Endothelial cell of umbilical vein (primary cell): Measurements from ENCODE around the gene PARP1. TPM values are rescaled to one million over a fixed set of nuclear protein-coding genes. Genes with fewer than 3 reads are reported as not detected.

Experiments
- BruUV-seq: library from RNA; stranded (reverse); fragments of 400-500 nt; replicated peaks from 2 replicates; lab custom pipeline; 2021; lab: Mats Ljungman, UMichigan
- CTCF ChIA-PET: fragments of 300-600, 350-600 bp; sonication (Branson Sonifier 250); formaldehyde crosslinking; loops from one replicate; lab custom pipeline; 2021; ENCODE audit warnings: antibody characterized with exemption, inconsistent platforms; lab: Charles Lee
- POLR2A ChIA-PET: fragments of 300-600, 350-600 bp; sonication (Branson Sonifier 250); formaldehyde crosslinking; loops from one replicate; lab custom pipeline; 2021; ENCODE audit warnings: antibody characterized with exemption, inconsistent platforms; lab: Charles Lee
- DNase-seq: peaks from one replicate; pipeline ENCODE4 v3.0.0-alpha.2; 2011; ENCODE audit warnings: low read depth, low spot score
- FAIRE-seq: peaks from 2 replicates; lab custom pipeline; 2011; peaks lifted over from hg19 to GRCh38; lab: Jason Lieb, UNC
- H2AFZ ChIP-seq: 2 replicates; pipeline ENCODE4 v1.6.0; 2012; ENCODE audit warnings: low read depth, low read length, control low read depth, inconsistent platforms
- H3K27ac ChIP-seq: 2 replicates; pipeline ENCODE4 v1.5.1; 2011; ENCODE audit warnings: low read depth, mild to moderate bottlenecking, control low read depth, low read length, moderate library complexity; ENCODE audit not compliant: insufficient read depth
- H3K27me3 ChIP-seq, 2 experiments: 2 replicates each; pipeline versions ENCODE4 v1.6.0 to v1.6.1; 2011; ENCODE audit warnings: low read length in 2 of 2, mixed read lengths in 1 of 2; ENCODE audit not compliant: control insufficient read depth in 2 of 2, insufficient read depth in 2 of 2
- H3K36me3 ChIP-seq, 2 experiments: 2 replicates in 1 of 2; 3 replicates in 1 of 2; pipeline ENCODE4 v1.5.1; 2011; ENCODE audit warnings: low read length in 2 of 2, mild to moderate bottlenecking in 1 of 2, moderate library complexity in 1 of 2; ENCODE audit not compliant: control insufficient read depth in 2 of 2, insufficient read depth in 2 of 2; ENCODE audit errors: extremely low read depth in 1 of 2
- H3K4me1 ChIP-seq: 3 replicates; pipeline ENCODE4 v1.5.1; 2011; ENCODE audit warnings: mild to moderate bottlenecking, low read length; ENCODE audit not compliant: control insufficient read depth, insufficient read depth; ENCODE audit errors: extremely low read depth
- H3K4me2 ChIP-seq: 2 replicates; pipeline ENCODE4 v1.6.1; 2011; ENCODE audit warnings: low read length, control low read depth, mixed read lengths; ENCODE audit not compliant: insufficient read depth
- H3K4me3 ChIP-seq, 3 experiments: fragments of 200-600 bp in 1 of 3; sonication (generic), shearing (Covaris generic) in 1 of 3; replicated peaks in 1 of 3; 2 replicates each; pipeline ENCODE4 v1.5.1; 2011 to 2016; ENCODE audit warnings: control low read depth in 3 of 3, low read length in 3 of 3, mild to moderate bottlenecking in 2 of 3, inconsistent platforms in 1 of 3, low read depth in 1 of 3, moderate library complexity in 1 of 3; ENCODE audit not compliant: insufficient read depth in 1 of 3
- H3K79me2 ChIP-seq: 2 replicates; pipeline ENCODE4 v1.6.0; 2012; ENCODE audit warnings: low read length, inconsistent platforms; ENCODE audit not compliant: control insufficient read depth, insufficient read depth
- H3K9ac ChIP-seq: replicated peaks from 2 replicates; pipeline ENCODE3; 2011; ENCODE audit warnings: low read length, control low read depth; ENCODE audit not compliant: insufficient read depth; ENCODE audit errors: extremely low read depth
- H3K9me1 ChIP-seq: replicated peaks from 3 replicates; pipeline ENCODE4 v1.6.0; 2011; ENCODE audit warnings: mild to moderate bottlenecking, low read length; ENCODE audit not compliant: control insufficient read depth, insufficient read depth; ENCODE audit errors: extremely low read depth
- H3K9me3 ChIP-seq: replicated peaks from 2 replicates; pipeline ENCODE4 v1.5.1; 2012; ENCODE audit warnings: low read length, inconsistent platforms; ENCODE audit not compliant: control insufficient read depth, insufficient read depth
- H4K20me1 ChIP-seq: replicated peaks from 2 replicates; pipeline ENCODE3; 2011; ENCODE audit warnings: mild to moderate bottlenecking, low read length; ENCODE audit not compliant: control insufficient read depth, insufficient read depth; ENCODE audit errors: extremely low read depth
- FOS ChIP-seq: IDR thresholded peaks from 2 replicates; pipeline ENCODE4 v1.6.1; 2011; ENCODE audit warnings: mild to moderate bottlenecking, low read length, moderate library complexity, borderline replicate concordance; ENCODE audit not compliant: insufficient read depth
- JUN ChIP-seq: IDR thresholded peaks from 2 replicates; pipeline ENCODE4 v1.6.1; 2011; ENCODE audit warnings: borderline replicate concordance, low read depth; ENCODE audit not compliant: insufficient read length, insufficient read depth
- MYC ChIP-seq: IDR thresholded peaks from one replicate; pipeline ENCODE4 v1.6.1; 2011; ENCODE audit warnings: mild to moderate bottlenecking, low read depth, low read length
- POLR2A ChIP-seq: IDR thresholded peaks from 2 replicates; pipeline ENCODE4 v1.6.1; 2012; ENCODE audit warnings: low read depth, mild to moderate bottlenecking, control low read depth, low read length
- POLR2AphosphoS5 ChIP-seq: IDR thresholded peaks from 2 replicates; pipeline ENCODE4 v1.6.1; 2012; ENCODE audit warnings: low read depth, mild to moderate bottlenecking, control low read depth, low read length, moderate library complexity; ENCODE audit not compliant: insufficient read depth
- dilution Hi-C: fragments of 300-500 bp; cut with MboI; formaldehyde crosslinking; loops from one replicate; pipeline ENCODE4 v1.15.0; 2019; ENCODE audit warnings: low sequenced_read_pairs; ENCODE audit not compliant: extremely low pct_ligation_motif_present
- intact Hi-C: fragments of 100-400 bp; cut with micrococcal nuclease; formaldehyde crosslinking; loops from one replicate; pipeline ENCODE4 v1.10.0; 2022
- polyA plus RNA-seq, 4 experiments: library from polyadenylated mRNA; depleted of rRNA in 3 of 4; stranded (reverse) in 3 of 4; unstranded in 1 of 4; fragments of >200 nt; gene quantifications; 2 replicates each; pipeline versions ENCODE4 v1.2.1 to v1.2.3, GENCODE V29; 2011 to 2012; ENCODE audit warnings: missing spikeins in 1 of 4
- total RNA-seq: library from RNA; stranded (reverse); gene quantifications from 2 replicates; pipeline ENCODE4 v1.2.3, GENCODE V29; 2021
- TF ChIP-seq, protein P1 (sequence below): IDR thresholded peaks from 2 replicates; pipeline ENCODE4 v1.6.1; 2011; ENCODE audit not compliant: insufficient read depth, insufficient read length
- TF ChIP-seq, protein P2 (sequence below), 2 donors: IDR thresholded peaks; 1 replicate in 1 of 2; 2 replicates in 1 of 2; pipeline ENCODE4 v1.5.1; 2011; ENCODE audit warnings: low read length in 2 of 2, mild to moderate bottlenecking in 2 of 2, moderate library complexity in 2 of 2, control low read depth in 1 of 2, inconsistent platforms in 1 of 2, low read depth in 1 of 2; ENCODE audit not compliant: insufficient read depth in 1 of 2; ENCODE audit errors: extremely low read depth in 1 of 2

Gene PARP1
- total and polyA plus RNA-seq, 2 donors (not counting 3 experiments of a cell fraction or from before 2014, with no cell fraction given), result 136 to 160 TPM

DNA sequence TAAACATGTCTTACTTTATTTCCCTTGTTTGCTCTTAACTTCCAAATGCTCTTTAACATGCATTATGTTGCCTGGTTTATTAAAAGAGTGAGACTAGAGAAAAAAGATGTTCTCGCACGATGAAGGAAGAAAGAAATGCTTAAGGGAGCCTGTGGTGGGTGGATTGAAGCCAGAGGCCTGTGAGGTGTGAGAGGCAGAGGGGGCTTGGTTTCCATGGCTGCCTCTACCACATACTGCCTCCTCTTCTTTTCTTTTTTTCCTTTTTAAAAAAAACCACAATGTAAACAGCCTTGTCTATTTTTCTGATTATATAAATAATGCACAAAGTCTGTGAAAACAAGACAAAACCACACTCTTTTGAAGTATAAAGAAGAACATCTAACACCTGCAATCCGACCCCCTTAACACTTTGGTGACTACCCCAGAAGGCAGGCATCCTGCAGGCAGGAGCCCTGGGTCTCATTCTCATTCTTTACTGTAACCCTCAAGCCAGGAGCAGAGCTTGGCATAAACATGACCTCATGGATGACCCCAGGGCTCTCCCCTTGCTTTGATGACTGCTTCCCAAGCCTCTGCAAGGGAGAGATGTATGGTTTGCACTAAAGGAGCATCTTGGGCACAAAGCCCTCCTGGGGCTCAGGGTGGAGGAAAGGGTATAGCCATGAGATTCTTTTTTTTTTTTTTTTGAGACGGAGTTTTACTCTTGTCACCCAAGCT lies 10.1 kb upstream of the PARP1 start:
- Histone ChIP-seq H3K9me1 (no peaks in the 10 kb centered on the region), H3K4me2 (no peak overlapping the region), H3K9ac (no peak overlapping the region), H3K9me3 (no peaks in the 10 kb centered on the region), H3K27ac (no peak overlapping the region), H3K36me3 (no peaks in the 10 kb centered on the region), H3K27me3 (peaks cover 5 to 10% of the 10 kb centered on the region in 2 experiments), H3K79me2 (no peaks in the 10 kb centered on the region), H3K4me1 (no peaks in the 10 kb centered on the region), H3K4me3 (no peak overlapping the region), H2AFZ (no peak overlapping the region), H4K20me1 (no peaks in the 10 kb centered on the region)
- TF ChIP-seq MYC (no peak), POLR2AphosphoS5 (no peak), JUN (no peak), POLR2A (no peak)
- TF ChIP-seq, protein P1, sequence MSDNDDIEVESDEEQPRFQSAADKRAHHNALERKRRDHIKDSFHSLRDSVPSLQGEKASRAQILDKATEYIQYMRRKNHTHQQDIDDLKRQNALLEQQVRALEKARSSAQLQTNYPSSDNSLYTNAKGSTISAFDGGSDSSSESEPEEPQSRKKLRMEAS, result no peak
- BruUV-seq, result no TSS peak
- ChIA-PET CTCF (interaction anchor here (1.0 kb wide), 1 partner anchor 10 kb away, joined by 3 read pairs; the partner anchor contains the start of gene PARP1), POLR2A (no interaction called here)
- DNase-seq, result no peak
- dilution Hi-C loops, result no loop called here
- no peak for FAIRE-seq
- intact Hi-C loops, result no loop called here

DNA sequence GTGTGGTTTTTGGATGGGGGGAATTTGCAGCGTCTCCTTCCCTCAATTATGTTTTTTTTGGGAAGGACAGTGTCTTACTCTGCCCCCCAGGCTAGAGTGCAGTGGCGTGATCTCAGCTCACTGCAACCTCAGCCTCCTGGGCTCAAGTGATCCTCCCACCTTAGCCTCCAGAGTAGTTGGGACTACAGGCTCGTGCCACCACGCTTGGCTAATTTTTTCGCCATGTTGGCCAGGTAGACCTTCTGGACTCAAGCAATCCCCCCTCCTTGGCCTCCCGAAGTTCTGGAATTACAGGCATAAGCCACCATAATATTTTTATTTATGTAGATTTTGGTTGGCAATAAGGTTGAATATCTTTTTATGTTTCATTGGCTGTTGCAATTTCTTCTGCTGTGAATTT lies 9.5 kb upstream of the PARP1 start:
- dilution Hi-C loops (no loop called here), intact Hi-C loops (no loop called here)
- TF ChIP-seq, protein P2, sequence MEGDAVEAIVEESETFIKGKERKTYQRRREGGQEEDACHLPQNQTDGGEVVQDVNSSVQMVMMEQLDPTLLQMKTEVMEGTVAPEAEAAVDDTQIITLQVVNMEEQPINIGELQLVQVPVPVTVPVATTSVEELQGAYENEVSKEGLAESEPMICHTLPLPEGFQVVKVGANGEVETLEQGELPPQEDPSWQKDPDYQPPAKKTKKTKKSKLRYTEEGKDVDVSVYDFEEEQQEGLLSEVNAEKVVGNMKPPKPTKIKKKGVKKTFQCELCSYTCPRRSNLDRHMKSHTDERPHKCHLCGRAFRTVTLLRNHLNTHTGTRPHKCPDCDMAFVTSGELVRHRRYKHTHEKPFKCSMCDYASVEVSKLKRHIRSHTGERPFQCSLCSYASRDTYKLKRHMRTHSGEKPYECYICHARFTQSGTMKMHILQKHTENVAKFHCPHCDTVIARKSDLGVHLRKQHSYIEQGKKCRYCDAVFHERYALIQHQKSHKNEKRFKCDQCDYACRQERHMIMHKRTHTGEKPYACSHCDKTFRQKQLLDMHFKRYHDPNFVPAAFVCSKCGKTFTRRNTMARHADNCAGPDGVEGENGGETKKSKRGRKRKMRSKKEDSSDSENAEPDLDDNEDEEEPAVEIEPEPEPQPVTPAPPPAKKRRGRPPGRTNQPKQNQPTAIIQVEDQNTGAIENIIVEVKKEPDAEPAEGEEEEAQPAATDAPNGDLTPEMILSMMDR (IDR thresholded peaks at IDR 0.05; ENCODE audit: extremely low read depth in 1 of 2, insufficient read depth in 1 of 2, low read depth in 1 of 2, low read length in 2 of 2), result no peak
- TF ChIP-seq JUN (no peak), FOS (no peak)
- TF ChIP-seq, protein P1, result no peak
- Histone ChIP-seq H3K4me2 (no peak overlapping the region), H3K9me1 (no peaks in the 10 kb centered on the region), H3K36me3 (no peaks in the 10 kb centered on the region), H3K27me3 (peaks cover 5 to 10% of the 10 kb centered on the region in 2 experiments), H4K20me1 (no peaks in the 10 kb centered on the region), H3K4me3 (no peak overlapping the region), H3K79me2 (no peaks in the 10 kb centered on the region), H3K4me1 (no peaks in the 10 kb centered on the region), H2AFZ (no peak overlapping the region), H3K9ac (no peak overlapping the region), H3K9me3 (no peaks in the 10 kb centered on the region), H3K27ac (no peak overlapping the region)
- FAIRE-seq, result no peak
- DNase-seq, result no peak
- POLR2A ChIA-PET, result no interaction called here
- no TSS peak for BruUV-seq
- CTCF ChIA-PET, result no interaction called here
